ENCODE measurements around the gene TDRKH.
"Not testable (repeated sequence)": the region's sequence is repeated elsewhere in the genome, so short reads cannot be mapped to it uniquely, and the experiment has no call there.

TDRKH gene

GRCh38 chr1:151801310-151801820, 11.1 kb upstream of the TDRKH start:
- DNase-seq: no peak

- DNase-seq: no peak
Observed at GRCh38 chr1:151800830-151801229, 10.5 kb upstream of the TDRKH start.

GRCh38 chr1:151799179-151800022, 9.1 kb upstream of the TDRKH start:
- DNase-seq: no peak

GRCh38 chr1:151798571-151798970, 8.3 kb upstream of the TDRKH start:
- no peak for DNase-seq

DNA sequence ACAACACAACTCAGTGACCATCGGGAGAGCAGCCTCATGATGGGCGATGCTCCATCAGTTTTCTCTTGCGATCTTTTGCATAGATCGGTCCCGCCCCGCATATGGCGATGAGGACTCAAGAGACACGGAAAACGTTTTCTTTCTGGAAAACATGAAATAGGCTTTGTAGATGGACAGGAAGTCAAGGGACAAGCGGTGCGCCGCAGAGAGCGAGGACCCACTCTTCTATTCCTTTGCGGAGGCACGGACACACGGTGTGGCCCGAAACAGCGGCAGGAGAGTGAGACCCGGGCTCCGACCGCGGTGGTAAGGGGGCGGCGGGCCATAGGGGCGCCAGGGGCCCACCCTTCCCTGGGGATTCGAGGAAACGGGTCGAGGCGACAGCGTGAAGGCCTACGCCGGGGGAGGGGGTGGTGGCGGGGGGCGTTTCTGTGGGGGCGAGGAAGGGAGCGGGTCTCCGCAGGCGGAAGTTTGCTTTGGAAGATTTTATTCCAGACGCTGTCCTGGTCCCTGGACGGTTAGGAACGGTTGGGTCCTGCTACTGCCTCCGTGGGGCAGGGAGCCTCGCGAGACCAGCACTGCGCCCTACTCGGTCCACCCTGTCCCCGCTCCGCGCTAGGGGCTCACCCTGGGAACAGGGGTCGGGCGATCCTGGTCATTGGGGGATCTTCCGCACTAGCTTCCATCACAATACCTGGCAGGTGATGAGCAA, 796 bp upstream of the TDRKH start:
- DNase-seq: peak in 1 of 2 donors; percentile 66

DNA sequence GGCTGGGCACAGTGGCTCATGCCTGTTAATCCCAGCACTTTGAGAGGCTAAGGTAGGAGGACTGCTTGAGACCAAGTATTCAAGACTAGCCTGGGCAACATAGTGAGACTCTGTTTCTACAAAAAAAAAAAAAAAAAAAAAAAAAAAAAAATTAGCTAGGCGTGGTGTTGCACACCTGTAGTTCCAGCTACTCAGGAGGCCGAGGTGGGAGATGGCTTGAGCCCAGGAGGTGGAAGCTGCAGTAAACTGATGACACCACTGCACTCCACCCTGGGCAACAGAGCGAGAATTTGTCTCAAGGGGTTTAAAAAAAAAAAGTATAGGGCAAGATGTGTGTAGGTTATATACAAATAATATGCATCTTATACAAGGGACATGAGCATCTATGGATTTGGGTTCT, 2.6 kb downstream of the TDRKH start:
- no peak for DNase-seq

GRCh38 chr1:151783796-151784195, 6.5 kb downstream of the TDRKH start:
- DNase-seq: no peak

DNA sequence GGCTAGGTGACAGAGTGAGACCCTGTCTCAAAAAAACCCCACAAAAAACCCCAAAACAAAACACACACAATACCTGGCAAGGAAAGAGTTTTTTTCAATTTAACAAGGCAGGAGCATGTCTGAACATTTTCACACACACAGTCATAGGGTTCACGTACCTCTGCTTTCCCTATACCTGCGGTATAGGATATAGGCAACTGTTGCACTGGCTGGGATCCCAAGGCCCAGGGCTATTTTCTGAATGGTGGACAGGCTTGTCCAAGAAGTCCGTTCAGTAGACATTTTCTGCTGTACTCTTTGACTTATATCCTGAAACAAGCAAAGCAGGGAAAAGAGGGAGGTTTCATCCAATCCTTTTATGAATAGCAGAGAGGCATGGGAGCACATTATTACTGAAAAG, 7.6 kb downstream of the TDRKH start:
- DNase-seq: no peak

- not testable (repeated sequence) for DNase-seq
Observed at GRCh38 chr1:151782026-151782425, 8.3 kb downstream of the TDRKH start.

DNA sequence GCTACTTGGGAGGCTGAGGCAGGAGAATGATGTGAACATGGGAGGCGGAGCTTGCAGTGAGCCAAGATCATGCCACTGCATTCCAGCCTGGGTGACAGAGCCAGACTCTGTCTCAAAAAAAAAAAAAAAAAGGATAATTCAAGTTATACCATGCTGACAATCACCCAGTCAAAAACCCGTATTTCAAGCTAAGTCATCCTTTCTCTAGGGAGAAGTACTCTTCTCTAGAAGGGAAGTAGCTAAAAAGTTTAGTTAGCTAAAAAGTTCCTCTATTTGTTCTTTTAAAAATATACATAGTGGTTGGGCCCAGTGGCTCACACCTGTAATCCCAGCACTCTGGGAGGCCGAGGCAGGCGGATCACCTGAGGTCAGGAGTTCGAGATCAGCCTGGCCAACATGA, 9.6 kb downstream of the TDRKH start:
- DNase-seq: not testable (repeated sequence)

DNA sequence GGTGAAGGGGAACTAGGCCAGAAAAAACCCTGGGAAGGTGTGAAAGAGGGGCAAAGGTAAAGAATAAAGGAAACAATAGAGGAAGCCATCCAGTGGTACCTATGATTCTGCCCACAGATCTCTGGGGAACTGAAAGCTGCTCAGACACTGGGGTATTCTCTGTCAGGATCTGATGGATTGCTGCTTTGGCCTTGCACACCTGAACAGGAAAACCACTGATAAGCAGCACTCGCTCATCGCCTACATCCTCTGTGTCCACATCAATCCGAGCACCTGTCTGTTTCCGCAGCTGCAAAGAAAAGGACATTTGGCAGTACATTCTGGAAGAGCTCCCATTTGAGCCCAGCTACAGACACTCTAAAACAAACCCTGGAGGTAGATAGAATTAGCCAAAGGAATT, 10.4 kb downstream of the TDRKH start:
- DNase-seq: no peak

- DNase-seq: no peak
Observed at GRCh38 chr1:151777317-151777716, 13.0 kb downstream of the TDRKH start.

DNA sequence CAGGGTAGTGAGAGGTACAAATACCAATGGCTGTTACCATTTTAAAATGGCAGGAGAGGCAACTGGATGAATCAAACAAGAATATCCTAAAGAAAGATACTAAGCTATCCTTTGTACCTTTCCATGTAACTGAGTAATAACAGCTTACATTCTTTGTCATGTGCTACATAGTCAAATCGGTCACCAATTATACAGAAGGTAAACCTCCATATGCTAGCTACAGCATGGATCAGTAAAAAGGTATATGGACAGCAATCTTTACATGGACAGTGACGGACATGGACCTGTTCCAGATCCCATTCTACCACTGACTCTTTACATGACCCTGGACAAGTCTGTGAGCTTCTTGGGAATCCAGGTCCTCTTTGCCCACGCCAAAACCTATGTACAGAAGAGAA, 13.6 kb downstream of the TDRKH start:
- no peak for DNase-seq

DNA sequence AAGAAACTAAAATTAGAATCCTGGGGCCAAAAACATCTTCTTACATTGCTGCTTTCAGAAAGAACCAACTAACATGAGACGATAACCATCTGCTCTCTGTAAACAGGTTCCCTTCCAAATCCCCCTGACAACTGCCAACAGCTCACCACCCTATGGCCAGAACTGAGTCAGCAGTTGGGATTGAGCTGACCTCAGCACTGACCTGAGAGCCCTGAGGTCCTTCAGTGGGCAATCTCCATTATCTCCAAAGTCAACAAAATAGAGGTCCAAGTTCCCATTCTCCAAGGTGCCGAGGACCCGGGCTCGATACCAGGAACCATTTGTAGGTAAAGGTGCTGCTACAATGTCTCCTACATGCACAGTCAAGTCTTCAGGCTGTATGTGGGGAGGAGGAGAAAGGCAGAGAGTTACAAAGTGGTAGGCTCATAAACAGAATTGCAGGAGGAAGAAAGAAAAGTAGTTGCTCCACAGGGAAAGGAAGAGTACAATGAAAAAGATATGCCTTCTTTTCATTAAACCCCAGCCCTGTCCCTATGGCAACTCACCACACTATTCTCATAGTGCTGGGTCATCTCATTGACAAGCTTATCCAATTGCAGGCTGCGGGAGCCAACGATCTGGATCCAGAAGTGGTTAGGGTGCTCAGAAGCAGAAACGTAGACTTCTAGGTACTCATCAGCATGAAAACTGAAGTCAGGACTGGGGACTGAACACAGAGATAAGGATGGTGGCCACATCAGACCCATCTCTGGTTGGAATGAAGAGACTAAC, 14.2 kb downstream of the TDRKH start:
- no peak for DNase-seq

- no peak for DNase-seq
Observed at GRCh38 chr1:151774256-151774922, 15.9 kb downstream of the TDRKH start.

DNA sequence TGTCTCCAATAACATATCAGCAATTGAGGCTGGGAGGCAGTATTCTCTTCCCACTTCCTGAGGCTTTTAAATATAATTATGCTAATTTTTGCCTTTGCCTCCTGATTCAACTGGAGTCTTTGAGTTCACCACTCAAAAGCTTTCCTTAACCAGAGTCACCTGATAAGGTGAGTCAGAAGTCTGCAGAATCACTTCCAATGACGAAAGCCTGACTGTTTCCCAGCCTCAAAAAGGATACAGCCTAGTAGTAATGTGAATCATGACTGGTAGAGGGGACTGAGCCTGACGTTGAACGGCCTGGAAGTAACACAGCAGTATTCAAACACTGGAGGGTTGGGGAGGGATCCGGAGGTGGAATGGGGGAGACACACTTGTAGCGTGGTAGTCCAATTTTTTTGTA, 16.6 kb downstream of the TDRKH start:
- DNase-seq: no peak

- DNase-seq: not testable (repeated sequence)
Observed at GRCh38 chr1:151769270-151769669, 21.0 kb downstream of the TDRKH start.

DNA sequence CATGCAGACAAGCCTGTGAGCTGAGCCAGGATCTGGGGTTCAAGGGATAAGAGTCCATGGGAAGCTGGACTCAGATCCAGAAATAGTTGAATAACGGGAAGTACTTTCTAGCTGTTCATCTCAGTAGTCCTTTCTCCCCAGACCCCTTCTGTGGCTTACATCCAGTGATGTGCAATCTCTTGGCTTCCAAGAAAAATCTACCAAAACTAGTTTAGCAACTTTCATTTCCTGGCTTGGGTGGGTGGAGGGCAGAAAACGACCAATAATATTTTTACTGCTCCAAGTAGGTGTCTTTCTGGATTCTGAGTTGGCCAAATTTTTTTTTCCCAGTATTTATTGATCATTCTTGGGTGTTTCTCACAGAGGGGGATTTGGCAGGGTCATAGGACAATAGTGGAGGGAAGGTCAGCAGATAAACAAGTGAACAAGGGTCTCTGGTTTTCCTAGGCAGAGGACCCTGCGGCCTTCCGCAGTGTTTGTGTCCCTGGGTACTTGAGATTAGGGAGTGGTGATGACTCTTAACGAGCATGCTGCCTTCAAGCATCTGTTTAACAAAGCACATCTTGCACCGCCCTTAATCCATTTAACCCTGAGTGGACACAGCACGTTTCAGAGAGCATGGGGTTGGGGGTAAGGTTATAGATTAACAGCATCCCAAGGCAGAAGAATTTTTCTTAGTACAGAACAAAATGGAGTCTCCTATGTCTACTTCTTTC, 21.8 kb downstream of the TDRKH start:
- not testable (repeated sequence) for DNase-seq

GRCh38 chr1:151763990-151764389, 26.3 kb downstream of the TDRKH start:
- DNase-seq: no peak

GRCh38 chr1:151762941-151763921, 27.1 kb downstream of the TDRKH start, which contains the start of gene MRPL9:
TSS of gene MRPL9 (minus strand) at chr1:151763496. CDS start at chr1:151763479, 17 bp downstream.
- DNase-seq: peak; percentile 61 to 75

Data from hippocampal formation (tissue), 2 donors.